Mesangial cell (primary cell): Measurements from ENCODE around the gene LRFN2. TPM values are rescaled to one million over a fixed set of nuclear protein-coding genes. Genes with fewer than 3 reads are reported as not detected.

Source experiments
- total RNA-seq: library from RNA; depleted of rRNA; stranded (reverse); fragments of >200 nt; gene quantifications from 2 replicates; pipeline ENCODE4 v1.2.3, GENCODE V29; 2015

Gene LRFN2
- total RNA-seq, result not detected in 2 replicates

GRCh38 chr6:40587240-40588069 lies at the start of gene LRFN2:
LRFN2 (minus strand) TSS chr6:40587364.

